Colon (tissue), 2 donors: Measurements from ENCODE around the gene ZNF667.

Experiments used
- FAIRE-seq: peaks from 2 replicates; lab custom pipeline; 2012; peaks lifted over from hg19 to GRCh38; lab: Jason Lieb, UNC
- donor health status: control.
- donor health status: control.

Gene ZNF667

GRCh38 chr19:56393119-56394012 lies 83.8 kb downstream of the ZNF667 start, which contains the start of gene ZNF582:
Gene ZNF582, minus strand, starts transcription at chr19:56393534. Its CDS starts 1,782 bp downstream, at chr19:56391752.
- no peak for FAIRE-seq
